HepG2 (cell line): ENCODE measurements around the gene NSMCE1. TPM values are rescaled to one million over a fixed set of nuclear protein-coding genes. Genes with fewer than 3 reads are reported as not detected.

ENCODE experiments used
- ATAC-seq: fragments of 200-7000 bp; cut with Tn5 transposase; 3 replicates; pipeline ENCODE4 v1.9.1; 2020; ENCODE audit warnings: mild to moderate bottlenecking, moderate library complexity
- BruUV-seq: library from RNA; stranded (reverse); fragments of 400-500 nt; replicated peaks from 2 replicates; lab custom pipeline; 2021; lab: Mats Ljungman, UMichigan
- CTCF ChIA-PET: fragments of 300-600 bp; formaldehyde crosslinking; extraction: SDS; loops from one replicate; lab custom pipeline; 2021; ENCODE audit warnings: low total read pairs, inconsistent platforms, low intra/inter-chr PET ratio; lab: Yijun Ruan, JAX
- POLR2A ChIA-PET: fragments of 350-600 bp; sonication (Branson Sonifier 250); formaldehyde crosslinking; loops from one replicate; lab custom pipeline; 2020; ENCODE audit warnings: antibody characterized with exemption, inconsistent platforms; lab: Yijun Ruan, JAX
- DNase-seq: peaks from one replicate; pipeline ENCODE4 v3.0.0-alpha.2; 2015; ENCODE audit warnings: low spot score
- FAIRE-seq: peaks from 3 replicates; lab custom pipeline; 2011; peaks lifted over from hg19 to GRCh38; lab: Jason Lieb, UNC
- H2AFZ ChIP-seq: one replicate; pipeline ENCODE4 v1.6.1; 2011; ENCODE audit warnings: low read length, inconsistent platforms
- H3K27ac ChIP-seq: fragments of 300-600 bp; 3 replicates; pipeline ENCODE4 v1.8.0; 2011; ENCODE audit warnings: mixed run types, mild to moderate bottlenecking, mixed read lengths, low read length, inconsistent platforms; ENCODE audit not compliant: insufficient read depth; ENCODE audit errors: extremely low read length
- H3K27me3 ChIP-seq, 2 experiments: fragments of 200-600 bp in 1 of 2; 2 replicates in 1 of 2; 3 replicates in 1 of 2; pipeline versions ENCODE4 v1.6.0 to v1.8.0; 2011; ENCODE audit warnings: low read length in 2 of 2, mild to moderate bottlenecking in 2 of 2, moderate library complexity in 2 of 2, inconsistent platforms in 1 of 2; ENCODE audit not compliant: insufficient read depth in 2 of 2, control insufficient read depth in 1 of 2
- H3K36me3 ChIP-seq, 2 experiments: fragments of 200-600 bp in 1 of 2; replicated peaks in 1 of 2; 2 replicates in 1 of 2; 3 replicates in 1 of 2; pipeline versions ENCODE4 v1.5.1 to v1.8.0; 2011; ENCODE audit warnings: low read length in 2 of 2, inconsistent platforms in 1 of 2; ENCODE audit not compliant: insufficient read depth in 2 of 2, control insufficient read depth in 1 of 2
- H3K4me1 ChIP-seq: 2 replicates; pipeline ENCODE4 v1.5.1; 2012; ENCODE audit warnings: low read length, inconsistent platforms; ENCODE audit not compliant: insufficient read depth
- H3K4me2 ChIP-seq: 2 replicates; pipeline ENCODE4 v1.6.0; 2011; ENCODE audit warnings: low read depth, low read length, inconsistent platforms
- H3K4me3 ChIP-seq, 3 experiments: fragments of 200-600 bp in 1 of 3; sonication (generic), shearing (Covaris generic) in 1 of 3; replicated peaks in 1 of 3; 2 replicates each; pipeline ENCODE4 v1.5.1; 2011 to 2016; ENCODE audit warnings: low read length in 3 of 3, inconsistent platforms in 2 of 3, low read depth in 2 of 3, mild to moderate bottlenecking in 2 of 3, control low read depth in 1 of 3, mixed read lengths in 1 of 3; ENCODE audit not compliant: insufficient read depth in 1 of 3
- H3K79me2 ChIP-seq: one replicate; pipeline ENCODE4 v1.6.1; 2011; ENCODE audit warnings: low read length, inconsistent platforms; ENCODE audit not compliant: insufficient read depth
- H3K9ac ChIP-seq: 2 replicates; pipeline ENCODE4 v1.6.0; 2011; ENCODE audit warnings: mild to moderate bottlenecking, low read depth, low read length, inconsistent platforms; ENCODE audit not compliant: insufficient read depth
- H3K9me3 ChIP-seq: 2 replicates; pipeline ENCODE4 v1.5.1; 2012; ENCODE audit warnings: mild to moderate bottlenecking, low read length
- H4K20me1 ChIP-seq: 2 replicates; pipeline ENCODE4 v1.6.0; 2011; ENCODE audit warnings: inconsistent platforms, mild to moderate bottlenecking, low read length, moderate library complexity; ENCODE audit not compliant: insufficient read depth
- WGBS: methylation state at CpG from one replicate; pipeline ENCODE4 v1.1.6; 2017; ENCODE audit warnings: low lambda C conversion rate; 5-methylcytosine and 5-hydroxymethylcytosine counted together
- in situ Hi-C: cut with HindIII; loops from 2 replicates; pipeline ENCODE4 v1.10.0; 2017; ENCODE audit warnings: low pct_unique_long_range_greater_than_20kb; ENCODE audit not compliant: extremely low pct_ligation_motif_present
- intact Hi-C: fragments of 100-400 bp; cut with micrococcal nuclease; formaldehyde crosslinking; loops from one replicate; pipeline ENCODE4 v1.10.0; 2022; ENCODE audit not compliant: unreplicated experiment
- polyA plus RNA-seq, 8 experiments: library from polyadenylated mRNA; depleted of rRNA in 3 of 8; stranded (reverse) in 7 of 8; unstranded in 1 of 8; fragments of >200 nt; fragmentation: Illumina TruSeq in 4 of 8; extraction: Trizol in 4 of 8; gene quantifications; 2 replicates each; pipeline versions ENCODE4 v1.2.1 to v1.2.3, GENCODE V29; 2011 to 2016; ENCODE audit warnings: low read depth in 4 of 8, missing spikeins in 1 of 8, mixed read lengths in 1 of 8; ENCODE audit not compliant: insufficient read depth in 1 of 8
- total RNA-seq, 5 experiments: library from RNA; depleted of rRNA; stranded (reverse); fragments of >200 nt; fragmentation: Illumina TruSeq; extraction: Trizol; gene quantifications; 2 replicates each; pipeline ENCODE4 v1.2.3, GENCODE V29; 2016; ENCODE audit warnings: low read depth in 1 of 5
- TF ChIP-seq, protein P1 (sequence below): sonication (generic); formaldehyde crosslinking; IDR thresholded peaks from 2 replicates; pipeline ENCODE4 v1.4.0; 2020; ENCODE audit warnings: missing genetic modification reagents, borderline replicate concordance
- TF ChIP-seq, protein P2 (sequence below): sonication (generic); formaldehyde crosslinking; IDR thresholded peaks from 2 replicates; pipeline ENCODE4 v1.5.0; 2020; ENCODE audit warnings: mild to moderate bottlenecking, missing genetic modification reagents, moderate library complexity

NSMCE1 gene
- total and polyA plus RNA-seq, 2 of the 13 experiments (the other 11 are each of a cell fraction or from before 2014, with no cell fraction given) = 42.7 to 52.9 TPM

DNA sequence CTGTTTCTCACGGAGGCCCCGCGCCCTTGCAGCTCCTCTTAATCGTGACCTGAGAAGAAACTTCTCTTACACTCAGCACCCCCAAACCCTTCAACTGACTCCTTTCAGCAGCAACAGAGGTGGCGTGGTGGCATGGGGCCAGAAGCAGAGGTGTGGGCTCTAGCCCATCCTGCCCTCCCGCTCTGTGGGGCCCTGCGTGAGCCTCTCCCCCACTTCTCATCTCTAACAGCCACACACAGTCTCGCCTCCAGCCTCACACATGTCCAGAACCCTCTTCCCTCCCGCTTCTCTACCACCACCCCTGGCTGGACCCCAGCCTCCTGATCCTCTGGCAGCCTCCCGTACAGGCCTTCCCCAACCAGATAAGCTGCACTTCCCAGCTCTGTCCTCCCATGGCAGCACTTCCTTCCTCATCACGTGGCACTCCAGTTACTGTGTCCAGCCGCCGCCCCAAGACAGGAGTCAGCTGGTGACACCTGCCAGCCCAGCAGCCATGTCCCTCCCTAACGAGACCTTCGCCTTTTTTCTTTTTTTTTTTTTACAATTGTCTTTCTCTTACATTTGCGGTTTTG is 30.5 kb downstream of the NSMCE1 start:
- TF ChIP-seq, protein P1, sequence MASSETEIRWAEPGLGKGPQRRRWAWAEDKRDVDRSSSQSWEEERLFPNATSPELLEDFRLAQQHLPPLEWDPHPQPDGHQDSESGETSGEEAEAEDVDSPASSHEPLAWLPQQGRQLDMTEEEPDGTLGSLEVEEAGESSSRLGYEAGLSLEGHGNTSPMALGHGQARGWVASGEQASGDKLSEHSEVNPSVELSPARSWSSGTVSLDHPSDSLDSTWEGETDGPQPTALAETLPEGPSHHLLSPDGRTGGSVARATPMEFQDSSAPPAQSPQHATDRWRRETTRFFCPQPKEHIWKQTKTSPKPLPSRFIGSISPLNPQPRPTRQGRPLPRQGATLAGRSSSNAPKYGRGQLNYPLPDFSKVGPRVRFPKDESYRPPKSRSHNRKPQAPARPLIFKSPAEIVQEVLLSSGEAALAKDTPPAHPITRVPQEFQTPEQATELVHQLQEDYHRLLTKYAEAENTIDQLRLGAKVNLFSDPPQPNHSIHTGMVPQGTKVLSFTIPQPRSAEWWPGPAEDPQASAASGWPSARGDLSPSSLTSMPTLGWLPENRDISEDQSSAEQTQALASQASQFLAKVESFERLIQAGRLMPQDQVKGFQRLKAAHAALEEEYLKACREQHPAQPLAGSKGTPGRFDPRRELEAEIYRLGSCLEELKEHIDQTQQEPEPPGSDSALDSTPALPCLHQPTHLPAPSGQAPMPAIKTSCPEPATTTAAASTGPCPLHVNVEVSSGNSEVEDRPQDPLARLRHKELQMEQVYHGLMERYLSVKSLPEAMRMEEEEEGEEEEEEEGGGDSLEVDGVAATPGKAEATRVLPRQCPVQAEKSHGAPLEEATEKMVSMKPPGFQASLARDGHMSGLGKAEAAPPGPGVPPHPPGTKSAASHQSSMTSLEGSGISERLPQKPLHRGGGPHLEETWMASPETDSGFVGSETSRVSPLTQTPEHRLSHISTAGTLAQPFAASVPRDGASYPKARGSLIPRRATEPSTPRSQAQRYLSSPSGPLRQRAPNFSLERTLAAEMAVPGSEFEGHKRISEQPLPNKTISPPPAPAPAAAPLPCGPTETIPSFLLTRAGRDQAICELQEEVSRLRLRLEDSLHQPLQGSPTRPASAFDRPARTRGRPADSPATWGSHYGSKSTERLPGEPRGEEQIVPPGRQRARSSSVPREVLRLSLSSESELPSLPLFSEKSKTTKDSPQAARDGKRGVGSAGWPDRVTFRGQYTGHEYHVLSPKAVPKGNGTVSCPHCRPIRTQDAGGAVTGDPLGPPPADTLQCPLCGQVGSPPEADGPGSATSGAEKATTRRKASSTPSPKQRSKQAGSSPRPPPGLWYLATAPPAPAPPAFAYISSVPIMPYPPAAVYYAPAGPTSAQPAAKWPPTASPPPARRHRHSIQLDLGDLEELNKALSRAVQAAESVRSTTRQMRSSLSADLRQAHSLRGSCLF (CRISPR knock-in tag) = no peak
- TF ChIP-seq, protein P2, sequence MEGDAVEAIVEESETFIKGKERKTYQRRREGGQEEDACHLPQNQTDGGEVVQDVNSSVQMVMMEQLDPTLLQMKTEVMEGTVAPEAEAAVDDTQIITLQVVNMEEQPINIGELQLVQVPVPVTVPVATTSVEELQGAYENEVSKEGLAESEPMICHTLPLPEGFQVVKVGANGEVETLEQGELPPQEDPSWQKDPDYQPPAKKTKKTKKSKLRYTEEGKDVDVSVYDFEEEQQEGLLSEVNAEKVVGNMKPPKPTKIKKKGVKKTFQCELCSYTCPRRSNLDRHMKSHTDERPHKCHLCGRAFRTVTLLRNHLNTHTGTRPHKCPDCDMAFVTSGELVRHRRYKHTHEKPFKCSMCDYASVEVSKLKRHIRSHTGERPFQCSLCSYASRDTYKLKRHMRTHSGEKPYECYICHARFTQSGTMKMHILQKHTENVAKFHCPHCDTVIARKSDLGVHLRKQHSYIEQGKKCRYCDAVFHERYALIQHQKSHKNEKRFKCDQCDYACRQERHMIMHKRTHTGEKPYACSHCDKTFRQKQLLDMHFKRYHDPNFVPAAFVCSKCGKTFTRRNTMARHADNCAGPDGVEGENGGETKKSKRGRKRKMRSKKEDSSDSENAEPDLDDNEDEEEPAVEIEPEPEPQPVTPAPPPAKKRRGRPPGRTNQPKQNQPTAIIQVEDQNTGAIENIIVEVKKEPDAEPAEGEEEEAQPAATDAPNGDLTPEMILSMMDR = 0 out of 2 replicates have a peak, but pooled peaks have one; percentile 3
- POLR2A ChIA-PET = interaction anchor here (1.1 kb wide), 1 partner anchor 34 kb away, joined by 3 read pairs; no protein-coding TSS in a partner anchor
- Histone ChIP-seq H3K27ac (no peak overlapping the region), H3K4me1 (peaks cover 9% of the 10 kb centered on the region), H3K9ac (no peak overlapping the region), H3K4me2 (no peak overlapping the region), H3K4me3 (no peak overlapping the region), H3K27me3 (no peaks in the 10 kb centered on the region), H3K79me2 (peaks cover 4% of the 10 kb centered on the region), H2AFZ (no peak overlapping the region), H3K36me3 (peaks cover 9 to 20% of the 10 kb centered on the region in 2 experiments), H3K9me3 (no peaks in the 10 kb centered on the region), H4K20me1 (no peaks in the 10 kb centered on the region)
- intact Hi-C loops (no loop called here), in situ Hi-C loops (no loop called here)
- WGBS = 90% methylated on average over 16 of the region's 16 CpGs
- ATAC-seq (no peak), FAIRE-seq (no peak), DNase-seq (no peak)
- CTCF ChIA-PET = no interaction called here
- no TSS peak for BruUV-seq
